OCI-LY7 (cell line): Measurements from ENCODE around the gene HECA. TPM values are rescaled to one million over a fixed set of nuclear protein-coding genes. Genes with fewer than 3 reads are reported as not detected.

Experiments used
- BruUV-seq: library from RNA; stranded (reverse); fragments of 400-500 nt; replicated peaks from 2 replicates; lab custom pipeline; 2021; lab: Mats Ljungman, UMichigan
- CTCF ChIA-PET: fragments of 300-600 bp; sonication (Branson Sonifier 250); formaldehyde crosslinking; loops from one replicate; lab custom pipeline; 2022; ENCODE audit warnings: antibody characterized with exemption; ENCODE audit not compliant: unreplicated experiment; lab: Charles Lee
- POLR2A ChIA-PET: fragments of 300-600 bp; sonication (Branson Sonifier 250); formaldehyde crosslinking; loops from one replicate; lab custom pipeline; 2022; ENCODE audit warnings: antibody characterized with exemption; lab: Charles Lee
- DNase-seq: peaks from one replicate; pipeline ENCODE4 v3.0.0-alpha.2; 2015; ENCODE audit warnings: low spot score
- H2AFZ ChIP-seq: fragments of 200-600 bp; sonication (generic), shearing (Covaris generic); 2 replicates; pipeline ENCODE4 v1.6.1; 2014; ENCODE audit warnings: mild to moderate bottlenecking, antibody characterized with exemption, low read length, moderate library complexity
- H3K27ac ChIP-seq: fragments of 200-600 bp; sonication (generic); 2 replicates; pipeline ENCODE4 v1.5.1; 2014; ENCODE audit warnings: mixed run types, low read depth, mild to moderate bottlenecking, moderate library complexity, low read length, inconsistent platforms; ENCODE audit not compliant: poor library complexity, severe bottlenecking
- H3K36me3 ChIP-seq: fragments of 200-600 bp; sonication (generic); 2 replicates; pipeline ENCODE4 v1.6.1; 2014; ENCODE audit warnings: mild to moderate bottlenecking, antibody characterized with exemption, low read length, moderate library complexity, mixed read lengths; ENCODE audit not compliant: insufficient read depth
- H3K4me1 ChIP-seq: fragments of 200-600 bp; sonication (generic); 2 replicates; pipeline ENCODE4 v1.5.1; 2014; ENCODE audit warnings: mild to moderate bottlenecking, low read length; ENCODE audit not compliant: insufficient read depth, poor library complexity, severe bottlenecking
- H3K4me2 ChIP-seq: fragments of 200-600 bp; sonication (generic); 2 replicates; pipeline ENCODE4 v1.6.1; 2014; ENCODE audit warnings: mild to moderate bottlenecking, low read length
- H3K4me3 ChIP-seq: fragments of 200-600 bp; sonication (generic); 2 replicates; pipeline ENCODE4 v1.5.1; 2014; ENCODE audit warnings: mild to moderate bottlenecking, low read depth, low read length; ENCODE audit not compliant: poor library complexity, severe bottlenecking
- H3K79me2 ChIP-seq: fragments of 200-600 bp; sonication (generic); 2 replicates; pipeline ENCODE4 v1.6.1; 2016; ENCODE audit warnings: low read depth, mild to moderate bottlenecking, low read length, moderate library complexity, mixed read lengths; ENCODE audit not compliant: insufficient read depth
- H3K9me2 ChIP-seq: fragments of 200-600 bp; sonication (generic); 2 replicates; pipeline ENCODE4 v1.6.1; 2016; ENCODE audit warnings: mild to moderate bottlenecking, low read length, mixed read lengths; ENCODE audit not compliant: insufficient read depth
- H3K9me3 ChIP-seq: fragments of 200-600 bp; sonication (generic); 2 replicates; pipeline ENCODE4 v1.6.1; 2014; ENCODE audit warnings: mild to moderate bottlenecking, mixed run types, low read length, mixed read lengths
- H4K20me1 ChIP-seq: fragments of 200-600 bp; sonication (generic); 2 replicates; pipeline ENCODE4 v1.6.1; 2014; ENCODE audit warnings: mild to moderate bottlenecking, antibody characterized with exemption, low read length, moderate library complexity, mixed read lengths; ENCODE audit not compliant: insufficient read depth
- EZH2phosphoT487 ChIP-seq: fragments of 200-600 bp; sonication (generic); IDR thresholded peaks from 2 replicates; pipeline ENCODE4 v1.6.1; 2018; ENCODE audit warnings: low read depth, borderline replicate concordance, mild to moderate bottlenecking, mixed run types, antibody characterized with exemption, low read length, moderate library complexity, mixed read lengths
- intact Hi-C: fragments of 100-400 bp; cut with micrococcal nuclease; formaldehyde crosslinking; loops from one replicate; pipeline ENCODE4 v1.10.0; 2022; ENCODE audit not compliant: unreplicated experiment
- total RNA-seq, 2 experiments: library from RNA; depleted of rRNA in 1 of 2; stranded (reverse); fragments of >200 nt in 1 of 2; shearing (Covaris generic) in 1 of 2; gene quantifications; 2 replicates each; pipeline ENCODE4 v1.2.3, GENCODE V29; 2014 to 2022
- TF ChIP-seq, protein P1 (sequence below): fragments of 200-600 bp; sonication (generic); conservative IDR thresholded peaks from 2 replicates; pipeline ENCODE4 v1.5.1; 2014; ENCODE audit warnings: mild to moderate bottlenecking, antibody characterized with exemption, low read length, moderate library complexity, mixed read lengths

HECA gene
- total RNA-seq, 2 experiments from 2014 or later, result 21.9 to 23.3 TPM

DNA sequence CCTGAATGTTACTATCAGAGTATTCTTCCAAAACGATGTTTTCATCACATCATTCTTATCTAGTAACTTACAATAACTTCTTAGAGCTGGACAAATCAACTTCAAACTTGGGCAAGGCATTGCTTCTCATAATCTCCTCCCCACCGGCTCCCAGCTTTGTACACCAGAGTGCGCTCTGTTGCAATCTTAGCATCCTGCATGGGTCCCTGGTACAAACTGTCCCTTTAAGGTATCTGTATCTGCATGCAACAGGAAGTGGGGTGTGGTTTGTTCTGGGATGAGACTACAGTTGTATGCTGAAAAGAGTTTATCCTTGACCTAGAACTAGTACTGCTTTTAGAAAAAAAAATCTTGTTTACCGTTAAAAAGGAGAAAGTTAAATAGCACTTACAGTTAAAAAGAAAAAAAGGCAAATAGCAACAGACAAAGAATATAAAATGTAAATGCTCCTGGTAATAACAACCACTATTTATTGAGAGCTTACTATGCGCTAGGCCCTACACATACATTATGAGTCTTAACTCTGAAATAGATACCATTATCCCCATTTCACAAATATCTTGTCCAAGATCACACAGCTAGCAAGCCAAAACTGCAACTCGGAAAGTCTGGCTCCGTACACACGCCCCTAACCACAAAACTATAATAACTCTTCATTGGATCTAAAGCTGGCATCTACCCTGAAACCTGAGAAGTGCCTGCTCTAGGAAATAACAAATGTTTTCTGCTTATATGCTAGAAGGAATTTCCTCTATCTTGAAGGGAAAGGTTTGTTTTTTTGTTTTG is 9.8 kb upstream of the HECA start:
- Histone ChIP-seq H3K27ac (peak overlapping the region; percentile 21), H3K4me3 (peak overlapping the region; percentile 19)
- POLR2A ChIA-PET, result interaction anchor here (0.7 to 1.6 kb wide), 7 partner anchors 9 to 250 kb away, joined by 3 to 7 read pairs (median 4); partner anchors contain the start of genes CITED2 and HECA

DNA sequence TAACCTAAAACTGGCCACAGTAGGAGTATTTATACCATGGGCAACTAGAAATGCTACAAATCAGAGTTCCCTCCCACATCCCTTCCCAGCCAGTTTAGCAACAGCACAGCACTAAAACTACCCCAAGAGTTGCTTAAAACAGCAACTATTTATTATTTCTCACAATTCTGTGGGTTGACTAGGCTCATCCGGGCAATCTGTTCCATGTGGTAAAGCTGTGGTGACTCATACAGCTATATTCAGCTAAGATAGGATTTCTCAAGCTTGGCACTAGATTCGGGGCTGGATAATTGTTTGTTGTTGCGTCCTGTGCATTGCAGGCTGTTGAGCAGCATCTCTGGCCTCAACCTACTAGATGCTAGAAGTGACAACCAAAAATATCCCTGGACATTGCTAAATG is 8.6 kb upstream of the HECA start:
- BruUV-seq, result no TSS peak
- Histone ChIP-seq H3K27ac (no peak overlapping the region), H3K4me3 (no peak overlapping the region), H4K20me1 (no peaks in the 10 kb centered on the region), H3K4me2 (no peak overlapping the region), H3K79me2 (no peaks in the 10 kb centered on the region), H2AFZ (peak overlapping the region; percentile 86; the same call in 1 of the 2 replicates), H3K9me3 (no peaks in the 10 kb centered on the region), H3K4me1 (peaks cover 25% of the 10 kb centered on the region), H3K9me2 (no peaks in the 10 kb centered on the region), H3K36me3 (no peaks in the 10 kb centered on the region)
- TF ChIP-seq, protein P1, sequence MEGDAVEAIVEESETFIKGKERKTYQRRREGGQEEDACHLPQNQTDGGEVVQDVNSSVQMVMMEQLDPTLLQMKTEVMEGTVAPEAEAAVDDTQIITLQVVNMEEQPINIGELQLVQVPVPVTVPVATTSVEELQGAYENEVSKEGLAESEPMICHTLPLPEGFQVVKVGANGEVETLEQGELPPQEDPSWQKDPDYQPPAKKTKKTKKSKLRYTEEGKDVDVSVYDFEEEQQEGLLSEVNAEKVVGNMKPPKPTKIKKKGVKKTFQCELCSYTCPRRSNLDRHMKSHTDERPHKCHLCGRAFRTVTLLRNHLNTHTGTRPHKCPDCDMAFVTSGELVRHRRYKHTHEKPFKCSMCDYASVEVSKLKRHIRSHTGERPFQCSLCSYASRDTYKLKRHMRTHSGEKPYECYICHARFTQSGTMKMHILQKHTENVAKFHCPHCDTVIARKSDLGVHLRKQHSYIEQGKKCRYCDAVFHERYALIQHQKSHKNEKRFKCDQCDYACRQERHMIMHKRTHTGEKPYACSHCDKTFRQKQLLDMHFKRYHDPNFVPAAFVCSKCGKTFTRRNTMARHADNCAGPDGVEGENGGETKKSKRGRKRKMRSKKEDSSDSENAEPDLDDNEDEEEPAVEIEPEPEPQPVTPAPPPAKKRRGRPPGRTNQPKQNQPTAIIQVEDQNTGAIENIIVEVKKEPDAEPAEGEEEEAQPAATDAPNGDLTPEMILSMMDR, result no peak
- TF ChIP-seq EZH2phosphoT487, result no peak
- DNase-seq, result no peak
- CTCF ChIA-PET, result interaction anchor here (1.8 kb wide), 1 partner anchor 93 kb away, joined by 5 read pairs; no protein-coding TSS in a partner anchor
- POLR2A ChIA-PET, result interaction anchor here (0.8 to 1.6 kb wide), 6 partner anchors 8 to 246 kb away, joined by 3 to 4 read pairs (median 3); partner anchors contain the start of gene HECA
- intact Hi-C loops, result loop anchor here (5.0 kb wide), 3 partner anchors 51 to 136 kb away; partner anchors contain the start of gene ABRACL

More for the DNA sequence above, 9.8 kb upstream of the HECA start:
- Histone ChIP-seq H3K9me2 (no peaks in the 10 kb centered on the region), H3K9me3 (peaks cover 9% of the 10 kb centered on the region; the same call in 1 of the 2 replicates), H3K4me2 (peak overlapping the region; percentile 57), H3K4me1 (peaks cover 21% of the 10 kb centered on the region), H4K20me1 (no peaks in the 10 kb centered on the region), H3K79me2 (no peaks in the 10 kb centered on the region), H2AFZ (peak overlapping the region; percentile 86; the same call in 1 of the 2 replicates), H3K36me3 (no peaks in the 10 kb centered on the region; the same call in 1 of the 2 replicates)
- no TSS peak for BruUV-seq
- CTCF ChIA-PET, result interaction anchor here (0.5 to 1.8 kb wide), 4 partner anchors 9 to 1952 kb away, joined by 3 to 5 read pairs (median 4); no protein-coding TSS in a partner anchor
- intact Hi-C loops, result loop anchor here (1.0 to 5.0 kb wide), 5 partner anchors 52 to 239 kb away; partner anchors contain the start of gene ABRACL
- DNase-seq, result peak; percentile 92
- TF ChIP-seq, protein P1, result peak; percentile 98
- TF ChIP-seq EZH2phosphoT487, result no peak
